Osteoblast (primary cell): ENCODE measurements around the gene MTHFSD. TPM values are rescaled to one million over a fixed set of nuclear protein-coding genes. Genes with fewer than 3 reads are reported as not detected.

Experiments
- DNase-seq: peaks from one replicate; pipeline ENCODE4 v3.0.0; 2011; ENCODE audit warnings: low spot score, mixed read lengths; ENCODE audit not compliant: insufficient read length; ENCODE audit errors: missing footprints
- H2AFZ ChIP-seq: 2 replicates; pipeline ENCODE4 v1.6.0; 2011; ENCODE audit warnings: mild to moderate bottlenecking, low read length
- H3K27ac ChIP-seq: 2 replicates; pipeline ENCODE4 v1.5.1; 2011; ENCODE audit warnings: mild to moderate bottlenecking, low read depth, low read length, moderate library complexity
- H3K27me3 ChIP-seq: 2 replicates; pipeline ENCODE4 v1.6.0; 2012; ENCODE audit warnings: mild to moderate bottlenecking, control low read depth, inconsistent platforms, low read length, moderate library complexity; ENCODE audit not compliant: insufficient read depth
- H3K36me3 ChIP-seq: 2 replicates; pipeline ENCODE4 v1.5.1; 2011; ENCODE audit warnings: mild to moderate bottlenecking, low read length, control low read depth, moderate library complexity; ENCODE audit not compliant: insufficient read depth
- H3K4me1 ChIP-seq: 2 replicates; pipeline ENCODE4 v1.5.1; 2011; ENCODE audit warnings: mild to moderate bottlenecking, low read length, control low read depth, moderate library complexity; ENCODE audit not compliant: insufficient read depth
- H3K4me2 ChIP-seq: 2 replicates; pipeline ENCODE4 v1.6.0; 2011; ENCODE audit warnings: mild to moderate bottlenecking, low read length; ENCODE audit not compliant: insufficient read depth
- H3K4me3 ChIP-seq: fragments of 200-600 bp; sonication (generic); 3 replicates; pipeline ENCODE4 v1.5.1; 2012; ENCODE audit warnings: mild to moderate bottlenecking, low read length, inconsistent platforms; ENCODE audit not compliant: insufficient read depth
- H3K79me2 ChIP-seq: 2 replicates; pipeline ENCODE4 v1.6.0; 2012; ENCODE audit warnings: mild to moderate bottlenecking, low read length, control low read depth, inconsistent platforms; ENCODE audit not compliant: insufficient read depth
- H3K9me3 ChIP-seq: 2 replicates; pipeline ENCODE4 v1.5.1; 2011; ENCODE audit warnings: low read depth, low read length, control low read depth
- H4K20me1 ChIP-seq: 2 replicates; pipeline ENCODE4 v1.6.0; 2012; ENCODE audit warnings: mild to moderate bottlenecking, low read length, control low read depth; ENCODE audit not compliant: insufficient read depth
- total RNA-seq: library from RNA; depleted of rRNA; stranded (reverse); fragments of >200 nt; gene quantifications from 2 replicates; pipeline ENCODE4 v1.2.3, GENCODE V29; 2012
- TF ChIP-seq, protein P1 (sequence below): IDR thresholded peaks from 2 replicates; pipeline ENCODE4 v1.5.1; 2011; ENCODE audit warnings: mild to moderate bottlenecking, low read depth, low read length, moderate library complexity; ENCODE audit errors: extremely low read depth

Gene MTHFSD
- total RNA-seq, 1 donor, result 18.5 TPM

DNA sequence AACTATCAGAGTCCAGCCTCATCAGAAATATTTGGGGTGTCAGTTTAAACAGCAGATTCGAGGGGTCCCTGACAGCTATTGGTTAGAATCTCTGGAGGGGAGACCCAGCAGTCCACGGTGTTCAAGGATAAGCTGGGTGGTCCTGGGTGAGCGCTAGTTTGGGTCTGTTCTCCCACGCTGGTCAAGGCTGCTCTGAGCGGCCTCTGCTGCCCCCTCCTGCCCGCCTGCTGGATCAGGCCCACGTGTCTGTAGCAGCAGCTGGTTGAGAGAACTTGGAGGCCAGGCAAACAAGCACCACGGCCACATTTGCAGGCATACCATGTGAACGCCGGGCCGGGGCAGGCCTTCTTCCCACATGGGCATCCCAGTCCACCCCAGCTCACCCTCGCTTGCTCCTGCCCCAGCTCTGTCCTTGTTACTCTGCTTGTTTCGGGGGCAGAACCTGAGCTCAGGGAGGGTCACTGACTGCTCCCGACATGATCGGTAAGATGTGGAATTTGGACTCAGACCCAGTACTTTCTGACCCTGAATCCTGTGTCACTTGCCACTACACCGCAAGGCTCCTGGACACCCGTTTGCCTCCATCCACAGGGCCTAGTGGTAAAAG lies 37.3 kb downstream of the MTHFSD start:
- no peak overlapping the region for H3K4me3 ChIP-seq
- no peaks in the 10 kb centered on the region for H4K20me1 ChIP-seq
- peaks cover 9% of the 10 kb centered on the region for H3K4me1 ChIP-seq
- peaks cover 89% of the 10 kb centered on the region for H3K27me3 ChIP-seq
- H3K27ac ChIP-seq, result no peak overlapping the region
- no peaks in the 10 kb centered on the region for H3K36me3 ChIP-seq
- no peaks in the 10 kb centered on the region for H3K9me3 ChIP-seq
- TF ChIP-seq, protein P1, sequence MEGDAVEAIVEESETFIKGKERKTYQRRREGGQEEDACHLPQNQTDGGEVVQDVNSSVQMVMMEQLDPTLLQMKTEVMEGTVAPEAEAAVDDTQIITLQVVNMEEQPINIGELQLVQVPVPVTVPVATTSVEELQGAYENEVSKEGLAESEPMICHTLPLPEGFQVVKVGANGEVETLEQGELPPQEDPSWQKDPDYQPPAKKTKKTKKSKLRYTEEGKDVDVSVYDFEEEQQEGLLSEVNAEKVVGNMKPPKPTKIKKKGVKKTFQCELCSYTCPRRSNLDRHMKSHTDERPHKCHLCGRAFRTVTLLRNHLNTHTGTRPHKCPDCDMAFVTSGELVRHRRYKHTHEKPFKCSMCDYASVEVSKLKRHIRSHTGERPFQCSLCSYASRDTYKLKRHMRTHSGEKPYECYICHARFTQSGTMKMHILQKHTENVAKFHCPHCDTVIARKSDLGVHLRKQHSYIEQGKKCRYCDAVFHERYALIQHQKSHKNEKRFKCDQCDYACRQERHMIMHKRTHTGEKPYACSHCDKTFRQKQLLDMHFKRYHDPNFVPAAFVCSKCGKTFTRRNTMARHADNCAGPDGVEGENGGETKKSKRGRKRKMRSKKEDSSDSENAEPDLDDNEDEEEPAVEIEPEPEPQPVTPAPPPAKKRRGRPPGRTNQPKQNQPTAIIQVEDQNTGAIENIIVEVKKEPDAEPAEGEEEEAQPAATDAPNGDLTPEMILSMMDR, result peak; percentile 77
- peak; percentile 97 for DNase-seq
- H3K4me2 ChIP-seq, result no peak overlapping the region
- H2AFZ ChIP-seq, result no peak overlapping the region
- no peaks in the 10 kb centered on the region for H3K79me2 ChIP-seq

DNA sequence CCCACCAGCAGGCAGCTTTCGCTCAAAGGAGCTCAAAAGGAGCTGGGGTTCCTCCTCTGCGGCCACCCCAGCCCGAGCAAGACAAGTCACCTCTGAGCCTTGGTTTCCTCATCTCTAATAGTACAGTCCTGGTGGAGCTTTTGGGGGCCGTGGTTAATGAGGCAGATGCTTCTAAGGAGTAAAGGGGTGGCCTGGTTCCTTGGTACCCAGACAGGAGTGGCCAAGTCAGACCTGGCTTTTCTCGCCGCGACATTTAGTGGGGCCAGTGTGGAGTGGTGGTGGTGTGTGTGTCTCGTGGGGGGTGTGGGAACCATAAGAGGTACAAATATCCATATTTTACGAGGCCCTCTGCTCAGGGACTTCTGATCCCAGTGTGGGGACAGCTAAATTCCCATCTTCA lies 38.0 kb downstream of the MTHFSD start:
- no peak for DNase-seq
- Histone ChIP-seq H3K4me3 (no peak overlapping the region), H3K9me3 (no peaks in the 10 kb centered on the region), H3K79me2 (no peaks in the 10 kb centered on the region), H3K27ac (no peak overlapping the region), H3K36me3 (no peaks in the 10 kb centered on the region), H3K27me3 (peaks cover 82% of the 10 kb centered on the region), H3K4me1 (peaks cover 9% of the 10 kb centered on the region), H3K4me2 (no peak overlapping the region), H4K20me1 (no peaks in the 10 kb centered on the region), H2AFZ (no peak overlapping the region)
- TF ChIP-seq, protein P1, result no peak

DNA sequence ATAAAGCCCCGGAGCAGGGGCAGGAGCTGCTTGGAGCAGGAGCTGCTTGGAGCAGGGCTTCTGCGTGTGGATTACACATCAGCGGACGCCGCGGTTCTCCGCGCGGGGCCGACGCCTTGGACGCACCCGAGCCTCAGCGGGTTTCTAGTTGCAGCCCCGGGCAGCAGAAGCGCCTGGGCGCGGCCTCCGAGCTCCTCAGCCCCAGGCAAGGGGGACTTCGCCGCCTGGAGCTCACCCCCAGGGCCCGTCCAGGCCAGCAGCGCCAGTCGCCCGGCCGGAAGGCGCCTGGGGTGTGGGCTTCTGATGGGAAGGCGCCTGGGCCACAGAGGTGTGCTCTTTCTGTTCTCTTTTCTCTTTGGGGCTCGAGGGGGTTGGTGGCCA lies 38.4 kb downstream of the MTHFSD start:
- H2AFZ ChIP-seq, result no peak overlapping the region
- H4K20me1 ChIP-seq, result no peaks in the 10 kb centered on the region
- no peaks in the 10 kb centered on the region for H3K79me2 ChIP-seq
- H3K4me1 ChIP-seq, result peaks cover 9% of the 10 kb centered on the region
- H3K9me3 ChIP-seq, result no peaks in the 10 kb centered on the region
- peaks cover 81% of the 10 kb centered on the region for H3K27me3 ChIP-seq
- no peak overlapping the region for H3K4me3 ChIP-seq
- peak; percentile 67 for DNase-seq
- H3K4me2 ChIP-seq, result no peak overlapping the region
- TF ChIP-seq, protein P1, result no peak
- no peaks in the 10 kb centered on the region for H3K36me3 ChIP-seq
- no peak overlapping the region for H3K27ac ChIP-seq

DNA sequence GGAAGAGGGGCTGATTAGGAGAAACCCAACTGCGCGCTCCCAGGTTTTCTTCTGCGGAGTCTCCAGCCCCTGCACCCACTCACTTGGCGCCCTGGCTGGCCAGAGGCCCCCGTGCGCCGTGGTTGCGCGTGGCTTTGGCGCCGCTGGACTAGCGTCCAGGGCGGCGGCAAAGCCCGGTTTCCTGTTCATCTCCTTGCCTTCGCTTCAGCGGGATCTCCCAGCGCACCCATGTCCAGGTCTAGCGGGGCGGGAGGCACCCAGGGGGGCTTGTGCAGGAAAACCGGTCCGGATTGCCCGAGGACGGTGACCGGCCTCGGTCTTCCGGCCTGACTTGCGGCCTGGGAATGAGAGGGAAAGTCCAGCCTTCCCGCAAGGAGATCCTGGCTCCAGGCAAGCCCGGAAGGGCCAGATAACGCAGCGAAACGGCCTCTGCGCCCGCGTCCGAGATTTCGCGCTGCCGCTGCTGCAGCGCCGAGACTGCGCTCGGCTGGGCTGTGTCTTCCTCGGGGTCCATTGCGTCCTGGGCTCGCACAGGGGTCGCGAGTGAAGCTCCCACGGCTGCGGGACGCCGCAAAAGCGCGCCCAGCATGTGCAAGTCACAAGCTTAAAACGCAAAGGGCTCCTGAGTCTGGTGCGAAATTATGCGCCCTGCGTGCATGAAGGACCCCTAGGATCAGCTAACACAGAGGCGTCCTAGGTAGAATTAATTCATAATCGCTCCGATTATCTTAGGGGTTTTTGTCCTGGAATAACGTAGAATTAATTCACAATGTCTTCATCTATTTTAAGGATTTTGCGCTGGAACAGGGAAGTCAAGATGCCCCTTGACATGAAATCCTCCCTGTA lies 39.0 kb downstream of the MTHFSD start:
- no peak overlapping the region for H3K4me2 ChIP-seq
- H2AFZ ChIP-seq, result no peak overlapping the region
- H3K9me3 ChIP-seq, result no peaks in the 10 kb centered on the region
- H3K27me3 ChIP-seq, result peaks cover 80% of the 10 kb centered on the region
- peaks cover 8% of the 10 kb centered on the region for H3K4me1 ChIP-seq
- no peaks in the 10 kb centered on the region for H4K20me1 ChIP-seq
- peak; percentile 72 for DNase-seq
- no peak overlapping the region for H3K4me3 ChIP-seq
- TF ChIP-seq, protein P1, result no peak
- H3K27ac ChIP-seq, result no peak overlapping the region
- H3K79me2 ChIP-seq, result no peaks in the 10 kb centered on the region
- no peaks in the 10 kb centered on the region for H3K36me3 ChIP-seq
